HepG2 (cell line): ENCODE data around the gene ZSWIM7. TPM values are rescaled to one million over a fixed set of nuclear protein-coding genes. Genes with fewer than 3 reads are reported as not detected.

ENCODE experiments used
- DMAP1 ChIP-seq: IDR thresholded peaks from 2 replicates; pipeline ENCODE4 v1.6.1; 2016
- HOXA7 ChIP-seq: sonication (generic); formaldehyde crosslinking; IDR thresholded peaks from 2 replicates; pipeline ENCODE4 v1.8.1; 2022; ENCODE audit warnings: mild to moderate bottlenecking, missing genetic modification reagents, moderate library complexity
- MED13 ChIP-seq: sonication (generic); formaldehyde crosslinking; IDR thresholded peaks from 2 replicates; pipeline ENCODE4 v1.5.0; 2020; ENCODE audit warnings: missing genetic modification reagents
- NR2F2 ChIP-seq: IDR thresholded peaks from 2 replicates; pipeline ENCODE4 v1.6.1; 2012; ENCODE audit warnings: low read depth, inconsistent platforms, borderline replicate concordance
- PRPF4 ChIP-seq: fragments of 200-400 bp; formaldehyde crosslinking; IDR thresholded peaks from 2 replicates; pipeline ENCODE4 v1.6.1; 2016; ENCODE audit warnings: low read length, low read depth; ENCODE audit not compliant: poor library complexity, severe bottlenecking
- RBFOX2 ChIP-seq: fragments of 200-400 bp; formaldehyde crosslinking; IDR thresholded peaks from 2 replicates; pipeline ENCODE4 v1.6.1; 2017; ENCODE audit warnings: low read depth, mild to moderate bottlenecking, low read length
- ZMYM2 ChIP-seq: sonication (generic); formaldehyde crosslinking; IDR thresholded peaks from 2 replicates; pipeline ENCODE4 v1.8.0; 2022; ENCODE audit warnings: mild to moderate bottlenecking, missing genetic modification reagents
- ZNF354B ChIP-seq: sonication (generic); formaldehyde crosslinking; IDR thresholded peaks from 2 replicates; pipeline ENCODE4 v1.8.0; 2022; ENCODE audit warnings: mild to moderate bottlenecking, missing genetic modification reagents
- ZNF652 ChIP-seq: IDR thresholded peaks from 2 replicates; pipeline ENCODE4 v1.6.1; 2016; ENCODE audit warnings: low read depth, borderline replicate concordance
- ZNF841 ChIP-seq: sonication (generic); formaldehyde crosslinking; IDR thresholded peaks from 2 replicates; pipeline ENCODE4 v1.8.1; 2023; ENCODE audit warnings: missing genetic modification reagents, borderline replicate concordance
- polyA plus RNA-seq, 8 experiments: library from polyadenylated mRNA; depleted of rRNA in 3 of 8; stranded (reverse) in 7 of 8; unstranded in 1 of 8; fragments of >200 nt; fragmentation: Illumina TruSeq in 4 of 8; extraction: Trizol in 4 of 8; gene quantifications; 2 replicates each; pipeline versions ENCODE4 v1.2.1 to v1.2.3, GENCODE V29; 2011 to 2016; ENCODE audit warnings: low read depth in 4 of 8, missing spikeins in 1 of 8, mixed read lengths in 1 of 8; ENCODE audit not compliant: insufficient read depth in 1 of 8
- total RNA-seq, 5 experiments: library from RNA; depleted of rRNA; stranded (reverse); fragments of >200 nt; fragmentation: Illumina TruSeq; extraction: Trizol; gene quantifications; 2 replicates each; pipeline ENCODE4 v1.2.3, GENCODE V29; 2016; ENCODE audit warnings: low read depth in 1 of 5
- TF ChIP-seq, protein P1 (sequence below): sonication (generic); formaldehyde crosslinking; IDR thresholded peaks from 2 replicates; pipeline ENCODE4 v1.5.0; 2020; ENCODE audit warnings: mild to moderate bottlenecking, missing genetic modification reagents, borderline replicate concordance
- TF ChIP-seq, protein P2 (sequence below): sonication (generic); formaldehyde crosslinking; IDR thresholded peaks from 2 replicates; pipeline ENCODE4 v1.5.1; 2020; ENCODE audit warnings: missing genetic modification reagents, mild to moderate bottlenecking, borderline replicate concordance

The ZSWIM7 gene
- total and polyA plus RNA-seq, 2 of the 13 experiments (the other 11 are each of a cell fraction or from before 2014, with no cell fraction given) = 13.1 to 28.1 TPM

DNA sequence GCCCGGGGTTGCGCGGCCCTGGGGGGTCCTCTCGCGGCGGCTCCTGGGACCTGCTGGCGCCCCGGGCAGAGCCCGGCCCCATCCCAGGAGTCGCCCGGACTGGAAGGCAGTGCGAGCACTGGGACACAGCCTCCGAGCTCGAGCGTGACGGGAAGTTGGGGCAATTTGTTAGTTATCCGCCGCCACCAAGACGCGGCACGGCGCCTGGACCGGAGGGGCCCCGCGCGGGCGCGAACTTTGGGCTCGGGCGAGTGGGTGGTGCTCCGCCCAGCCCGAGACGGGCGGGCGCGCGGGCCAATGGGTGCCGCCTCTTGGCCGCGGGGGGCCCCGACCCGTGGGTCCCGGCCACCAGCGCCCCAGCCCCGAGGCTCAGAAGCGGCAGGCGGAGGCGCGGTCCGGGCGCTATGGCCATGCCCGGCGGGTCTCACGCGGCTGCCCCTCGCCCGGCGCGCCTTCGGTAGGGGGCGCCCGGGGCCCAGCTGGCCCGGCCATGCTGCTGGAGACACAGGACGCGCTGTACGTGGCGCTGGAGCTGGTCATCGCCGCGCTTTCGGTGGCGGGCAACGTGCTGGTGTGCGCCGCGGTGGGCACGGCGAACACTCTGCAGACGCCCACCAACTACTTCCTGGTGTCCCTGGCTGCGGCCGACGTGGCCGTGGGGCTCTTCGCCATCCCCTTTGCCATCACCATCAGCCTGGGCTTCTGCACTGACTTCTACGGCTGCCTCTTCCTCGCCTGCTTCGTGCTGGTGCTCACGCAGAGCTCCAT, 54.6 kb downstream of the ZSWIM7 start, which contains the start of gene ADORA2B (continued):
- TF ChIP-seq, protein P1, sequence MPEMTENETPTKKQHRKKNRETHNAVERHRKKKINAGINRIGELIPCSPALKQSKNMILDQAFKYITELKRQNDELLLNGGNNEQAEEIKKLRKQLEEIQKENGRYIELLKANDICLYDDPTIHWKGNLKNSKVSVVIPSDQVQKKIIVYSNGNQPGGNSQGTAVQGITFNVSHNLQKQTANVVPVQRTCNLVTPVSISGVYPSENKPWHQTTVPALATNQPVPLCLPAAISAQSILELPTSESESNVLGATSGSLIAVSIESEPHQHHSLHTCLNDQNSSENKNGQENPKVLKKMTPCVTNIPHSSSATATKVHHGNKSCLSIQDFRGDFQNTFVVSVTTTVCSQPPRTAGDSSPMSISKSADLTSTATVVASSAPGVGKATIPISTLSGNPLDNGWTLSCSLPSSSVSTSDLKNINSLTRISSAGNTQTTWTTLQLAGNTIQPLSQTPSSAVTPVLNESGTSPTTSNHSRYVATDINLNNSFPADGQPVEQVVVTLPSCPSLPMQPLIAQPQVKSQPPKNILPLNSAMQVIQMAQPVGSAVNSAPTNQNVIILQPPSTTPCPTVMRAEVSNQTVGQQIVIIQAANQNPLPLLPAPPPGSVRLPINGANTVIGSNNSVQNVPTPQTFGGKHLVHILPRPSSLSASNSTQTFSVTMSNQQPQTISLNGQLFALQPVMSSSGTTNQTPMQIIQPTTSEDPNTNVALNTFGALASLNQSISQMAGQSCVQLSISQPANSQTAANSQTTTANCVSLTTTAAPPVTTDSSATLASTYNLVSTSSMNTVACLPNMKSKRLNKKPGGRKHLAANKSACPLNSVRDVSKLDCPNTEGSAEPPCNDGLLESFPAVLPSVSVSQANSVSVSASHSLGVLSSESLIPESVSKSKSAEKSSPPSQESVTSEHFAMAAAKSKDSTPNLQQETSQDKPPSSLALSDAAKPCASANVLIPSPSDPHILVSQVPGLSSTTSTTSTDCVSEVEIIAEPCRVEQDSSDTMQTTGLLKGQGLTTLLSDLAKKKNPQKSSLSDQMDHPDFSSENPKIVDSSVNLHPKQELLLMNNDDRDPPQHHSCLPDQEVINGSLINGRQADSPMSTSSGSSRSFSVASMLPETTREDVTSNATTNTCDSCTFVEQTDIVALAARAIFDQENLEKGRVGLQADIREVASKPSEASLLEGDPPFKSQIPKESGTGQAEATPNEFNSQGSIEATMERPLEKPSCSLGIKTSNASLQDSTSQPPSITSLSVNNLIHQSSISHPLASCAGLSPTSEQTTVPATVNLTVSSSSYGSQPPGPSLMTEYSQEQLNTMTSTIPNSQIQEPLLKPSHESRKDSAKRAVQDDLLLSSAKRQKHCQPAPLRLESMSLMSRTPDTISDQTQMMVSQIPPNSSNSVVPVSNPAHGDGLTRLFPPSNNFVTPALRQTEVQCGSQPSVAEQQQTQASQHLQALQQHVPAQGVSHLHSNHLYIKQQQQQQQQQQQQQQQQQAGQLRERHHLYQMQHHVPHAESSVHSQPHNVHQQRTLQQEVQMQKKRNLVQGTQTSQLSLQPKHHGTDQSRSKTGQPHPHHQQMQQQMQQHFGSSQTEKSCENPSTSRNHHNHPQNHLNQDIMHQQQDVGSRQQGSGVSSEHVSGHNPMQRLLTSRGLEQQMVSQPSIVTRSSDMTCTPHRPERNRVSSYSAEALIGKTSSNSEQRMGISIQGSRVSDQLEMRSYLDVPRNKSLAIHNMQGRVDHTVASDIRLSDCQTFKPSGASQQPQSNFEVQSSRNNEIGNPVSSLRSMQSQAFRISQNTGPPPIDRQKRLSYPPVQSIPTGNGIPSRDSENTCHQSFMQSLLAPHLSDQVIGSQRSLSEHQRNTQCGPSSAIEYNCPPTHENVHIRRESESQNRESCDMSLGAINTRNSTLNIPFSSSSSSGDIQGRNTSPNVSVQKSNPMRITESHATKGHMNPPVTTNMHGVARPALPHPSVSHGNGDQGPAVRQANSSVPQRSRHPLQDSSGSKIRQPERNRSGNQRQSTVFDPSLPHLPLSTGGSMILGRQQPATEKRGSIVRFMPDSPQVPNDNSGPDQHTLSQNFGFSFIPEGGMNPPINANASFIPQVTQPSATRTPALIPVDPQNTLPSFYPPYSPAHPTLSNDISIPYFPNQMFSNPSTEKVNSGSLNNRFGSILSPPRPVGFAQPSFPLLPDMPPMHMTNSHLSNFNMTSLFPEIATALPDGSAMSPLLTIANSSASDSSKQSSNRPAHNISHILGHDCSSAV = no peak
- no peak for TF ChIP-seq PRPF4
- TF ChIP-seq ZMYM2 (CRISPR knock-in tag) = no peak
- TF ChIP-seq ZNF841 = 0 out of 2 replicates have a peak, but pooled peaks have one; percentile 56
- no peak for TF ChIP-seq ZNF354B (CRISPR knock-in tag)
- TF ChIP-seq DMAP1 (CRISPR knock-in tag) = peak; percentile 46; the same call in 1 of the 2 replicates
- TF ChIP-seq, protein P2, sequence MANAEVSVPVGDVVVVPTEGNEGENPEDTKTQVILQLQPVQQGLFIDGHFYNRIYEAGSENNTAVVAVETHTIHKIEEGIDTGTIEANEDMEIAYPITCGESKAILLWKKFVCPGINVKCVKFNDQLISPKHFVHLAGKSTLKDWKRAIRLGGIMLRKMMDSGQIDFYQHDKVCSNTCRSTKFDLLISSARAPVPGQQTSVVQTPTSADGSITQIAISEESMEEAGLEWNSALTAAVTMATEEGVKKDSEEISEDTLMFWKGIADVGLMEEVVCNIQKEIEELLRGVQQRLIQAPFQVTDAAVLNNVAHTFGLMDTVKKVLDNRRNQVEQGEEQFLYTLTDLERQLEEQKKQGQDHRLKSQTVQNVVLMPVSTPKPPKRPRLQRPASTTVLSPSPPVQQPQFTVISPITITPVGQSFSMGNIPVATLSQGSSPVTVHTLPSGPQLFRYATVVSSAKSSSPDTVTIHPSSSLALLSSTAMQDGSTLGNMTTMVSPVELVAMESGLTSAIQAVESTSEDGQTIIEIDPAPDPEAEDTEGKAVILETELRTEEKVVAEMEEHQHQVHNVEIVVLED (CRISPR knock-in tag) = peak; percentile 77
- no peak for TF ChIP-seq NR2F2
- TF ChIP-seq RBFOX2 = peak; percentile 83
- no peak for TF ChIP-seq HOXA7
- TF ChIP-seq ZNF652 (CRISPR knock-in tag) = no peak
- TF ChIP-seq MED13 = no peak
